Spinal cord (tissue), 10 donors: ENCODE results near the gene SORCS2. TPM values are rescaled to one million over a fixed set of nuclear protein-coding genes. Genes with fewer than 3 reads are reported as not detected.

ENCODE experiments used
- DNase-seq, 6 donors: peaks; one replicate each; pipeline versions ENCODE4 v3.0.0 to v3.0.0-alpha.2; 2013 to 2015; ENCODE audit warnings: low spot score in 6 of 6, low read depth in 4 of 6
- H3K27ac ChIP-seq: one replicate; pipeline ENCODE4 v1.5.1; 2013; ENCODE audit warnings: low read depth, low read length, control low read depth
- H3K27me3 ChIP-seq: one replicate; pipeline ENCODE4 v1.6.1; 2013; ENCODE audit warnings: low read length; ENCODE audit not compliant: control insufficient read depth, insufficient read depth
- H3K36me3 ChIP-seq: one replicate; pipeline ENCODE4 v1.6.1; 2013; ENCODE audit warnings: low read length; ENCODE audit not compliant: control insufficient read depth, insufficient read depth
- H3K4me1 ChIP-seq: one replicate; pipeline ENCODE4 v1.6.1; 2013; ENCODE audit warnings: low read length; ENCODE audit not compliant: control insufficient read depth, insufficient read depth
- H3K4me3 ChIP-seq: one replicate; pipeline ENCODE4 v1.5.1; 2013; ENCODE audit warnings: low read depth, low read length, control low read depth
- H3K9me3 ChIP-seq: one replicate; pipeline ENCODE4 v1.6.1; 2013; ENCODE audit warnings: low read length; ENCODE audit not compliant: control insufficient read depth, insufficient read depth
- WGBS: methylation state at CpG from one replicate; pipeline ENCODE4 v1.1.5; 2013; ENCODE audit warnings: missing lambda C conversion rate; ENCODE audit not compliant: insufficient coverage; 5-methylcytosine and 5-hydroxymethylcytosine counted together
- polyA plus RNA-seq, 2 donors: library from polyadenylated mRNA; unstranded; fragments of 120-200 nt; gene quantifications; one replicate each; pipeline ENCODE4 v1.2.1, GENCODE V29; 2013; ENCODE audit not compliant: insufficient read length in 2 of 2
- total RNA-seq, 2 donors: library from RNA; depleted of rRNA in 1 of 2; stranded (reverse); fragments of 120-200 nt in 1 of 2; fragments of >200 nt in 1 of 2; gene quantifications; one replicate each; pipeline versions ENCODE4 v1.2.3 to v1.2.4, GENCODE V29; 2013 to 2014
- donor health status: healthy.

The SORCS2 gene
- total and polyA plus RNA-seq, 4 donors = 7.3 to 24.8 (median 16.5) TPM

GRCh38 chr4:7458477-7458876 lies 266.1 kb downstream of the SORCS2 start:
- Histone ChIP-seq H3K9me3 (no peaks in the 10 kb centered on the region), H3K27me3 (no peaks in the 10 kb centered on the region), H3K4me3 (no peak overlapping the region), H3K4me1 (peaks cover 35% of the 10 kb centered on the region), H3K27ac (no peak overlapping the region), H3K36me3 (peaks cover 3% of the 10 kb centered on the region)
- WGBS = 95% methylated on average over 2 of the region's 4 CpGs
- DNase-seq = no peak

- Histone ChIP-seq H3K36me3 (peaks cover 3% of the 10 kb centered on the region), H3K4me3 (no peak overlapping the region), H3K27me3 (no peaks in the 10 kb centered on the region), H3K4me1 (peaks cover 45% of the 10 kb centered on the region), H3K9me3 (no peaks in the 10 kb centered on the region), H3K27ac (no peak overlapping the region)
- no peak for DNase-seq
- 97% methylated on average over 8 of the region's 8 CpGs for WGBS
Observed at GRCh38 chr4:7459471-7459870, 267.1 kb downstream of the SORCS2 start.

- Histone ChIP-seq H3K27ac (no peak overlapping the region), H3K4me3 (no peak overlapping the region), H3K9me3 (no peaks in the 10 kb centered on the region), H3K4me1 (peaks cover 55% of the 10 kb centered on the region), H3K27me3 (no peaks in the 10 kb centered on the region), H3K36me3 (peaks cover 3% of the 10 kb centered on the region)
- DNase-seq = peak in 2 of 6 donors; percentile 37 to 39
- WGBS = 54% methylated on average over 15 of the region's 17 CpGs
Observed at GRCh38 chr4:7460566-7460965, 268.2 kb downstream of the SORCS2 start.

GRCh38 chr4:7461230-7461629 lies 268.9 kb downstream of the SORCS2 start:
- DNase-seq = peak in 1 of 6 donors; percentile 59
- H3K4me3 ChIP-seq = no peak overlapping the region
- WGBS = 59% methylated on average over 14 of the region's 17 CpGs
- no peak overlapping the region for H3K27ac ChIP-seq
- no peaks in the 10 kb centered on the region for H3K27me3 ChIP-seq
- peaks cover 60% of the 10 kb centered on the region for H3K4me1 ChIP-seq
- peaks cover 2% of the 10 kb centered on the region for H3K9me3 ChIP-seq
- peaks cover 3% of the 10 kb centered on the region for H3K36me3 ChIP-seq

- Histone ChIP-seq H3K4me3 (no peak overlapping the region), H3K9me3 (peaks cover 2% of the 10 kb centered on the region), H3K27ac (no peak overlapping the region), H3K36me3 (peaks cover under 1% of the 10 kb centered on the region), H3K4me1 (peaks cover 73% of the 10 kb centered on the region), H3K27me3 (no peaks in the 10 kb centered on the region)
- DNase-seq = peak in 2 of 6 donors; percentile 76 to 87
- 30% methylated on average over 11 of the region's 11 CpGs for WGBS
Observed at GRCh38 chr4:7462509-7462971, 270.2 kb downstream of the SORCS2 start.

GRCh38 chr4:7463566-7464258 lies 271.4 kb downstream of the SORCS2 start:
- 37% methylated on average over 16 of the region's 20 CpGs for WGBS
- no peaks in the 10 kb centered on the region for H3K36me3 ChIP-seq
- peaks cover 76% of the 10 kb centered on the region for H3K4me1 ChIP-seq
- H3K9me3 ChIP-seq = peaks cover 2% of the 10 kb centered on the region
- H3K27me3 ChIP-seq = no peaks in the 10 kb centered on the region
- DNase-seq = peak in 3 of 6 donors; percentile 33 to 85 (median 59)
- no peak overlapping the region for H3K27ac ChIP-seq
- H3K4me3 ChIP-seq = no peak overlapping the region

- H3K36me3 ChIP-seq = no peaks in the 10 kb centered on the region
- H3K27me3 ChIP-seq = no peaks in the 10 kb centered on the region
- peaks cover 2% of the 10 kb centered on the region for H3K9me3 ChIP-seq
- peaks cover 76% of the 10 kb centered on the region for H3K4me1 ChIP-seq
- H3K27ac ChIP-seq = no peak overlapping the region
- 84% methylated on average over 4 of the region's 5 CpGs for WGBS
- DNase-seq = no peak
- H3K4me3 ChIP-seq = no peak overlapping the region
Observed at GRCh38 chr4:7464259-7464655, 271.9 kb downstream of the SORCS2 start.

GRCh38 chr4:7465017-7465416 lies 272.7 kb downstream of the SORCS2 start:
- H3K27me3 ChIP-seq = no peaks in the 10 kb centered on the region
- DNase-seq = peak in 1 of 6 donors; percentile 67
- no peaks in the 10 kb centered on the region for H3K36me3 ChIP-seq
- H3K27ac ChIP-seq = no peak overlapping the region
- WGBS = 36% methylated on average over 9 of the region's 9 CpGs
- H3K9me3 ChIP-seq = peaks cover 2% of the 10 kb centered on the region
- no peak overlapping the region for H3K4me3 ChIP-seq
- H3K4me1 ChIP-seq = peaks cover 76% of the 10 kb centered on the region

- Histone ChIP-seq H3K4me1 (peaks cover 64% of the 10 kb centered on the region), H3K9me3 (peaks cover 2% of the 10 kb centered on the region), H3K36me3 (no peaks in the 10 kb centered on the region), H3K27me3 (no peaks in the 10 kb centered on the region), H3K4me3 (no peak overlapping the region), H3K27ac (no peak overlapping the region)
- 95% methylated on average over 8 of the region's 8 CpGs for WGBS
- DNase-seq = no peak
Observed at GRCh38 chr4:7466215-7466614, 273.9 kb downstream of the SORCS2 start.

GRCh38 chr4:7466904-7467303 lies 274.6 kb downstream of the SORCS2 start:
- Histone ChIP-seq H3K27ac (no peak overlapping the region), H3K4me1 (peaks cover 62% of the 10 kb centered on the region), H3K9me3 (peaks cover 2% of the 10 kb centered on the region), H3K4me3 (no peak overlapping the region), H3K27me3 (no peaks in the 10 kb centered on the region), H3K36me3 (no peaks in the 10 kb centered on the region)
- DNase-seq = peak in 2 of 6 donors; percentile 22 to 54
- 59% methylated on average over 7 of the region's 7 CpGs for WGBS
